Endodermal cell (in vitro differentiated cells): ENCODE data around the gene TRIM24. TPM values are rescaled to one million over a fixed set of nuclear protein-coding genes. Genes with fewer than 3 reads are reported as not detected.
"Not testable (repeated sequence)": the region's sequence is repeated elsewhere in the genome, so short reads cannot be mapped to it uniquely, and the experiment has no call there.

Source experiments
- DNase-seq: peaks from one replicate; pipeline ENCODE4 v3.0.0-alpha.2; 2017
- H3K27ac ChIP-seq: 2 replicates; pipeline ENCODE4 v1.5.1; 2013; ENCODE audit warnings: mild to moderate bottlenecking, low read depth, low read length, moderate library complexity
- H3K27me3 ChIP-seq: 2 replicates; pipeline ENCODE4 v1.6.1; 2013; ENCODE audit warnings: mild to moderate bottlenecking, low read length, moderate library complexity; ENCODE audit not compliant: insufficient read depth, control insufficient read depth, poor library complexity, severe bottlenecking
- H3K36me3 ChIP-seq: 2 replicates; pipeline ENCODE4 v1.7.0; 2013; ENCODE audit warnings: mild to moderate bottlenecking, low read length, moderate library complexity; ENCODE audit not compliant: control insufficient read depth, insufficient read depth
- H3K4me1 ChIP-seq: one replicate; pipeline ENCODE4 v1.7.0; 2013; ENCODE audit warnings: low read length; ENCODE audit not compliant: control insufficient read depth, insufficient read depth
- H3K4me3 ChIP-seq: 2 replicates; pipeline ENCODE4 v1.5.1; 2013; ENCODE audit warnings: mild to moderate bottlenecking, low read length, moderate library complexity
- H3K9ac ChIP-seq: 2 replicates; pipeline ENCODE4 v1.6.1; 2013; ENCODE audit warnings: mild to moderate bottlenecking, low read length, moderate library complexity; ENCODE audit not compliant: poor library complexity, severe bottlenecking; ENCODE audit errors: extremely low read depth
- H3K9me3 ChIP-seq: 2 replicates; pipeline ENCODE4 v1.6.1; 2013; ENCODE audit warnings: mild to moderate bottlenecking, low read length, moderate library complexity; ENCODE audit not compliant: control insufficient read depth
- H3K27ac Mint-ChIP-seq: 2 replicates; pipeline ENCODE4 v1.8.0; 2020; ENCODE audit warnings: mixed read lengths
- H3K27me3 Mint-ChIP-seq: 2 replicates; pipeline ENCODE4 v1.8.0; 2021; ENCODE audit warnings: mild to moderate bottlenecking, mixed read lengths; ENCODE audit not compliant: insufficient read depth
- H3K36me3 Mint-ChIP-seq: 2 replicates; pipeline ENCODE4 v1.8.0; 2020; ENCODE audit warnings: low read depth, mixed read lengths
- H3K4me1 Mint-ChIP-seq: 2 replicates; pipeline ENCODE4 v1.8.0; 2020; ENCODE audit warnings: mixed read lengths
- H3K4me3 Mint-ChIP-seq: 2 replicates; pipeline ENCODE4 v1.8.0; 2020; ENCODE audit warnings: mild to moderate bottlenecking, moderate library complexity, mixed read lengths
- H3K9me3 Mint-ChIP-seq: 2 replicates; pipeline ENCODE4 v1.8.0; 2020; ENCODE audit warnings: mild to moderate bottlenecking, mixed read lengths
- WGBS, 2 experiments: methylation state at CpG; one replicate each; pipeline versions ENCODE4 v1.1.5 to v1.1.7; 2013; ENCODE audit warnings: missing lambda C conversion rate in 2 of 2, mixed read lengths in 1 of 2; ENCODE audit not compliant: insufficient coverage in 1 of 2, insufficient read length in 1 of 2; 5-methylcytosine and 5-hydroxymethylcytosine counted together
- total RNA-seq, 2 donors: library from RNA; stranded (reverse); fragmentation: NEBNext Ultra II Directional in 1 of 2; extraction: Animal tissue kit (Norgen Biotek cat#: 25700) in 1 of 2; gene quantifications; 2 replicates in 1 of 2; 3 replicates in 1 of 2; pipeline ENCODE4 v1.2.1, GENCODE V29; 2021
- TF ChIP-seq, protein P1 (sequence below): fragments of 200-600 bp; sonication (generic); conservative IDR thresholded peaks from 2 replicates; pipeline ENCODE4 v1.5.0; 2021; ENCODE audit warnings: antibody characterized with exemption, mild to moderate bottlenecking

TRIM24 gene
- total RNA-seq, 2 donors from 2014 or later = 62.1 to 70.1 TPM

DNA sequence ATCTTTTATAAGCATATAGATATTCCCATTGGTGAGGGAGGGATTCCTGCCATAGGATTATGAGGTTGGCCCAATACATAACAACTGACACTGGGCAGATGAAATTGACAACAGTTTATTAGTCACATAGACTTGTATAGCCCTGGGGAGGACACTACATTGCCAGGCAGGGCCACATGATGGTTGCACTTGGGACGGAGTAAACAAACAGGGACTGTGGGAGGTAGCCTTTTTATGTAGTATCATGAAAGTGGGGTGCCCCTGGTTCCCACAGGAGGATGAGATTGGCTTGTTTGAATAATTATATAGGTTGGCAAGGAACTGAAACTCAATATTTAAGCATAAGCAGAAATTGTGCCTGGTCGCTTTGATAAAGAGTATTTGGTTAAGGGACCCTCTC lies 23.5 kb downstream of the TRIM24 start:
- Histone ChIP-seq H3K4me1 (no peaks in the 10 kb centered on the region), H3K27ac (no peak overlapping the region), H3K4me3 (no peak overlapping the region), H3K36me3 (peaks cover 14% of the 10 kb centered on the region), H3K27me3 (no peaks in the 10 kb centered on the region), H3K9me3 (peaks cover 14% of the 10 kb centered on the region), H3K9ac (no peak overlapping the region)
- Mint-ChIP-seq H3K27me3 (no peaks in the 10 kb centered on the region), H3K4me1 (peaks cover 29% of the 10 kb centered on the region), H3K4me3 (no peak overlapping the region), H3K27ac (peak overlapping the region; percentile 3), H3K9me3 (peaks cover 13% of the 10 kb centered on the region), H3K36me3 (peaks cover 24% of the 10 kb centered on the region)
- 96 to 100% methylated on average over 2 of the region's 2 CpGs for WGBS, 2 experiments
- no peak for DNase-seq
- TF ChIP-seq, protein P1, sequence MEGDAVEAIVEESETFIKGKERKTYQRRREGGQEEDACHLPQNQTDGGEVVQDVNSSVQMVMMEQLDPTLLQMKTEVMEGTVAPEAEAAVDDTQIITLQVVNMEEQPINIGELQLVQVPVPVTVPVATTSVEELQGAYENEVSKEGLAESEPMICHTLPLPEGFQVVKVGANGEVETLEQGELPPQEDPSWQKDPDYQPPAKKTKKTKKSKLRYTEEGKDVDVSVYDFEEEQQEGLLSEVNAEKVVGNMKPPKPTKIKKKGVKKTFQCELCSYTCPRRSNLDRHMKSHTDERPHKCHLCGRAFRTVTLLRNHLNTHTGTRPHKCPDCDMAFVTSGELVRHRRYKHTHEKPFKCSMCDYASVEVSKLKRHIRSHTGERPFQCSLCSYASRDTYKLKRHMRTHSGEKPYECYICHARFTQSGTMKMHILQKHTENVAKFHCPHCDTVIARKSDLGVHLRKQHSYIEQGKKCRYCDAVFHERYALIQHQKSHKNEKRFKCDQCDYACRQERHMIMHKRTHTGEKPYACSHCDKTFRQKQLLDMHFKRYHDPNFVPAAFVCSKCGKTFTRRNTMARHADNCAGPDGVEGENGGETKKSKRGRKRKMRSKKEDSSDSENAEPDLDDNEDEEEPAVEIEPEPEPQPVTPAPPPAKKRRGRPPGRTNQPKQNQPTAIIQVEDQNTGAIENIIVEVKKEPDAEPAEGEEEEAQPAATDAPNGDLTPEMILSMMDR = no peak

DNA sequence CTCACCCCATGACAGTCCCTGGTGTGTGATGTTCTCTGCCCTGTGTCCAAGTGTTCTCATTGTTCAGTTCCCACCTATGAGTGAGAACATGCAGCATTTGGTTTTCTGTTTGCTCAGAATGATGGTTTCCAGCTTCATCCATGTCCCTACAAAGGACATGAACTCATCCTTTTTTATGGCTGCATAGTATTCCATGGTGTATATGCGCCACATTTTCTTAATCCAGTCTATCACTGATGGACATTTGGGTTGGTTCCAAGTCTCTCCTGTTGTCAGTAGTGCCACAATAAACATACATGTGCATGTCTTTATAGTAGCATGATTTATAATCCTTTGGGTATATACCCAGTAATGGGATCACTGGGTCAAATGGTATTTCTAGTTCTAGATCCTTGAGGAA lies 25.4 kb downstream of the TRIM24 start:
- H3K27me3 Mint-ChIP-seq, H3K4me3 ChIP-seq, H3K27me3 ChIP-seq, H3K27ac Mint-ChIP-seq, H3K4me3 Mint-ChIP-seq, DNase-seq, H3K27ac ChIP-seq, H3K4me1 ChIP-seq, H3K9ac ChIP-seq: not testable (repeated sequence)
- WGBS, 2 experiments = 100% methylated on average over 1 of the region's 1 CpG; no CpG with 5 or more reads in 1 of the 2 experiments
- Mint-ChIP-seq H3K36me3 (peaks cover 28% of the 10 kb centered on the region), H3K9me3 (peaks cover 13% of the 10 kb centered on the region), H3K4me1 (peaks cover 35% of the 10 kb centered on the region)
- H3K9me3 ChIP-seq = peaks cover 14% of the 10 kb centered on the region
- peaks cover 18% of the 10 kb centered on the region for H3K36me3 ChIP-seq

DNA sequence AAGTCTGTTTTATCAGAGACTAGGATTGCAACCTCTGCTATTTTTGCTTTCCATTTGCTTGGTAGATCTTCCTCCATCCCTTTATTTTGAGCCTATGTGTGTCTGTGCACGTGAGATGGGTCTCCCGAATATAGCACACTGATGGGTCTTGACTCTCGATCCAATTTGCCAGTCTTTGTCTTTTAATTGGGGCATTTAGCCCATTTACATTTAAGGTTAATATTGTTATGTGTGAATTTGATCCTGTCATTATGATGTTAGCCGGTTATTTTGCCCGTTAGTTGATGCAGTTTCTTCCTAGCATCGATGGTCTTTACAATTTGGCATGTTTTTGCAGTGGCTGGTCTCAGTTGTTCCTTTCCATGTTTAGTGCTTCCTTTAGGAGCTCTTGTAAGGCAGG lies 29.1 kb downstream of the TRIM24 start:
- Histone ChIP-seq H3K9me3 (peaks cover 14% of the 10 kb centered on the region), H3K36me3 (peaks cover 11% of the 10 kb centered on the region)
- not testable (repeated sequence) for H3K27me3 ChIP-seq, H3K27ac ChIP-seq, DNase-seq, H3K27me3 Mint-ChIP-seq, H3K4me3 ChIP-seq, H3K27ac Mint-ChIP-seq, H3K4me3 Mint-ChIP-seq, H3K4me1 ChIP-seq, H3K9ac ChIP-seq
- Mint-ChIP-seq H3K4me1 (peaks cover 30% of the 10 kb centered on the region), H3K9me3 (peaks cover 13% of the 10 kb centered on the region), H3K36me3 (peaks cover 32% of the 10 kb centered on the region)
- WGBS, 2 experiments = 91 to 96% methylated on average over 4 to 6 of the region's 6 CpGs

DNA sequence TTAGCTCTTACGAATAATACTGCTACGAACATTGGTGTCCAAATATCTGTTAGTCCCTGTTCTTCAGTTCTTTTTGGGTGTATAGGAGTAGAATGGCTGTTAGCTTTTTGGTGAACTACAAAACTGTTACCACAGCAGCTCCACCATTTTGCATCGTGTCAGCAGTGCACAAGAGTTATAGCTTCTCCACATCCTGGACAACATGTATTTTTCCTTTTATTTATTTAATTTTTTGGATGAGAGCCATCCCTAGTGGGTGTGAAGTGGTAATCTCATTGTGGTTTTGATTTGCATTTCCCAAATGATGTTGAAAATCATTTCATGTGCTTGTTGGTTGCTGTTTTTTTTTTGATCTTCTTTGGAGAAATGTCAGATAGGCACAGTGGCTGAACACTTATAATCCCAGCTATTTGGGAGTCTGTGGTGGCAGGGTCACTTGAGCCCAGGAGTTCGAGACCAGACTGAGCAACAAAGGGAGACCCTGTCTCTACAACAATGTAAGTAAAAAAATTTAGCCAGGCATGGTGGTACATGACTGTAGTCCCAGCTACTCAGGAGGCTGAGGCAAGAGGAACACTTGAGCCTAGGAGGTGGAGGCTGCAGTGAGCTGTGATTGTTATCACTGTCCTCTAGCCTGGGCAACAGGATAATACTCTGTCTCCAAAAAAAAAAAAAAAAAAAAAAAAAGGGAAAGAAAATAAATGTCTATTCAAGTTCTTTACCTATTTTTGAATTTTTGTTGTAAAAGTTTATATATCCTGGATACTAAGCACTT lies 31.7 kb downstream of the TRIM24 start:
- TF ChIP-seq, protein P1 = no peak
- Mint-ChIP-seq H3K4me3 (no peak overlapping the region), H3K36me3 (peaks cover 27% of the 10 kb centered on the region), H3K9me3 (no peaks in the 10 kb centered on the region), H3K27me3 (no peaks in the 10 kb centered on the region), H3K4me1 (peaks cover 27% of the 10 kb centered on the region), H3K27ac (no peak overlapping the region)
- Histone ChIP-seq H3K4me1 (no peaks in the 10 kb centered on the region), H3K4me3 (no peak overlapping the region), H3K9me3 (no peaks in the 10 kb centered on the region), H3K27me3 (no peaks in the 10 kb centered on the region), H3K36me3 (peaks cover 22% of the 10 kb centered on the region), H3K27ac (no peak overlapping the region), H3K9ac (no peak overlapping the region)
- no peak for DNase-seq
- 97% methylated on average over 4 of the region's 4 CpGs; no CpG with 5 or more reads in 1 of the 2 experiments for WGBS, 2 experiments
